AG09319 (cell line): ENCODE measurements around the gene PATL2.
"Not testable (repeated sequence)": the region's sequence is repeated elsewhere in the genome, so short reads cannot be mapped to it uniquely, and the experiment has no call there.

Source experiments
- DNase-seq: peaks from one replicate; pipeline ENCODE4 v3.0.0-alpha.2; 2010; ENCODE audit warnings: low read depth; ENCODE audit errors: extremely low read depth
- TF ChIP-seq, protein P1 (sequence below): IDR thresholded peaks from 2 replicates; pipeline ENCODE4 v1.5.1; 2011; ENCODE audit warnings: low read depth, mild to moderate bottlenecking, inconsistent platforms, low read length, moderate library complexity

The PATL2 gene

DNA sequence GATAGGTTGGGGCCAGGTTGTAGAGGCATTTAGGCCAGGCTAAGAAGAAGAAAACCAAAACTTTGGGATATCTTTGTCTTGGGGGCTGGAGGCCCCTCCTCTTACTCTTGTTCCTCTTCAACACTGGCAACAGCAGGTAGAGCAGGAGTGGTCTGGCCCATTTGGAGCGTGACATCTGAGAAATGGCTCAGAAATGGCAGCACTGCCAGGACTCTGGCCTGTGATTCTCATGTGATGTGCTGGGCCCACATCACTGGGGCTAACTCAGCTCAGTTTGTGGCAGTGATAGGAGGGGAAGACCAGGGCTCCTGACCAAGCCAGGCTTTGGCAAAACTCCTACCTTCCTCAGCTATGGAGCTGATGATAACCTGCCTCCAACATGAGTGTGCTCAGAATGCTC, 18.5 kb downstream of the PATL2 start:
- DNase-seq = no peak
- TF ChIP-seq, protein P1, sequence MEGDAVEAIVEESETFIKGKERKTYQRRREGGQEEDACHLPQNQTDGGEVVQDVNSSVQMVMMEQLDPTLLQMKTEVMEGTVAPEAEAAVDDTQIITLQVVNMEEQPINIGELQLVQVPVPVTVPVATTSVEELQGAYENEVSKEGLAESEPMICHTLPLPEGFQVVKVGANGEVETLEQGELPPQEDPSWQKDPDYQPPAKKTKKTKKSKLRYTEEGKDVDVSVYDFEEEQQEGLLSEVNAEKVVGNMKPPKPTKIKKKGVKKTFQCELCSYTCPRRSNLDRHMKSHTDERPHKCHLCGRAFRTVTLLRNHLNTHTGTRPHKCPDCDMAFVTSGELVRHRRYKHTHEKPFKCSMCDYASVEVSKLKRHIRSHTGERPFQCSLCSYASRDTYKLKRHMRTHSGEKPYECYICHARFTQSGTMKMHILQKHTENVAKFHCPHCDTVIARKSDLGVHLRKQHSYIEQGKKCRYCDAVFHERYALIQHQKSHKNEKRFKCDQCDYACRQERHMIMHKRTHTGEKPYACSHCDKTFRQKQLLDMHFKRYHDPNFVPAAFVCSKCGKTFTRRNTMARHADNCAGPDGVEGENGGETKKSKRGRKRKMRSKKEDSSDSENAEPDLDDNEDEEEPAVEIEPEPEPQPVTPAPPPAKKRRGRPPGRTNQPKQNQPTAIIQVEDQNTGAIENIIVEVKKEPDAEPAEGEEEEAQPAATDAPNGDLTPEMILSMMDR = no peak

DNA sequence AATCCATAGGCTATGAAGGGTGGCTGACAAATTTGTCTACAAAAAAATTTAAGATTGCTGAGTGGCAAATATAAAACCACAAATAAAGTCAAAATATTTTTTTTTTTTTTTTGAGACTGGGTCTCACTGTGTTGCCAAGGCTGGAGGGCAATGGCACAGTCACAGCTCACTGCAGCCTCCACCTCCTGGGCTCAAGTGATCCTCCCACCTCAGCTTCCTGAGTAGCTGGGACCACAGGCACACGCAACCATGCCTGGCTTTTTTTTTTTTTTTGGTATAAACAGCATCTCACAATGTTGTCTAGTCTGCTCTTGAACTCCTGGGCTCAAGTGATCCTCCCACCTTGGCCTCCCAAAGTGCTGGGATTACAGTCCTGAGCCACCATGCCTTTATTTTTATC, 20.9 kb downstream of the PATL2 start:
- not testable (repeated sequence) for DNase-seq

DNA sequence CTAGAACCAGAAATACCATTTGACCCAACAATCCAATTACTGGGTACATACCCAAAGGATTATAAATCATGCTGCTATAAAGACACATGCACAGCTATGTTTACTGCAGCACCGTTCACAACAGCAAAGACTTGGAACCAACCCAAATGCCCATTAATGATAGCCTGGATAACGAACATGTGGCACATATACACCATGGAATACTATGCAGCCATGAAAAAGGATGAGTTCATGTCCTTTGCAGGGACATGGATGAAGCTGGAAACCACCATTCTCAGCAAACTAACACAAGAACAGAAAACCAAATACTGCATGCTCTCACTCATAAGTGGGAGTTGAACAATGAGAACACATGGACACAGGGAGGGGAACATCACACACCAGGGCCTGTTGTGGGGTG, 21.8 kb downstream of the PATL2 start:
- not testable (repeated sequence) for DNase-seq

DNA sequence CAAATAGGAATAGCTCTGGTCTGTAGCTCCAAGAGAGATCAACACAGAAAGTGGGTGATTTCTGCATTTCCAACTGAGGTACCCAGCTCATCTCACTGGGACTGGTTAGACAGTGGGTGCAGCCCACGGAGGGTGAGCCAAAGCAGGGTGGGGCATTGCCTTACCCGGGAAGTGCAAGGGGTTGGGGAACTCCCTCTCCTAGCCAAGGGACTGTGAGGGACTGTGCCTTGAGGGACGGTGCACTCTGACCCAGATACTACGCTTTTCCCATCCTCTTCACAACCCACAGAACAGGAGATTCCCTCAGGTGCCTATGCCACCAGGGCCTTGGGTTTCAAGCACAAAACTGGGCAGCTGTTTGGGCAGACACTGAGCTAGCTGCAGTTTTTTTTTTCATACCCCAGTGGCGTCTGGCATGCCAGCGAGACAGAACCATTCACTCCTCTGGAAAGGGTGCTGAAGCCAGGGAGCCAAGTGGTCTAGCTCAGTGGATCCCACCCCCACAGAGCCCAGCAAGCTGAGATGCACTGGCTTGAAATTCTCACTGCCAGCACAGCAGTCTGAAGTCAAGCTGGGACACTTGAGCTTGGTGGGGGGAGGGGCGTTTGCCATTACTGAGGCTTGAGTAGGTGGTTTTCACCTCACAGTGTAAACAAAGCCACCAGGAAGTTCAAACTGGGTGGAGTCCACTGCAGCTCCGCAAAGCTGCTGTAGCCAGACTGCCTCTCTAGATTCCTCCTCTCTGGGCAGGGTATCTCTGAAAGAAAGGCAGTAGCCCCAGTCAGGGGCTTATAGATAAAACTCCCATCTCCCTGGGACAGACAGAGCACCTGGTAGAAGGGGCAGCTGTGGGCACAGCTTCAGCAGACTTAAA, 28.1 kb downstream of the PATL2 start:
- not testable (repeated sequence) for DNase-seq

DNA sequence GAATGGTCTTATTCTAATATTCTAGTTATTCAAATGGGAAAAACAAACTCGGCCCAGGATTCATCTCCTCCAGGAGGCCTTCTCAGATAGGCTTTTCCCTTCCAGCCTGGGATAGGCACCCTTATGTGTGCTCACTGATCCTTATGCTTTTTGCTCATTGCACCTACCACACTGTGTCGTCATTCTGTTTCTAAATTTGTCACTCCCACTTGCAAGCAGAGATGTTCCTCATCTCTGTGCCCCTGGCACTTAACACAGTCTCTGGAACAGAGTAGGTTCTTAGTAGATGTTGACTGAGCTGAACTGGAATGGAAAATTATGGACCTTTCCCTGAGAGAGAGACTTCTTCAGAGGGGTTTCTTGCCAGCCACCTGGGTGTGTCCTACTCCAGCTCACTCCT, 28.9 kb downstream of the PATL2 start:
- DNase-seq = no peak

DNA sequence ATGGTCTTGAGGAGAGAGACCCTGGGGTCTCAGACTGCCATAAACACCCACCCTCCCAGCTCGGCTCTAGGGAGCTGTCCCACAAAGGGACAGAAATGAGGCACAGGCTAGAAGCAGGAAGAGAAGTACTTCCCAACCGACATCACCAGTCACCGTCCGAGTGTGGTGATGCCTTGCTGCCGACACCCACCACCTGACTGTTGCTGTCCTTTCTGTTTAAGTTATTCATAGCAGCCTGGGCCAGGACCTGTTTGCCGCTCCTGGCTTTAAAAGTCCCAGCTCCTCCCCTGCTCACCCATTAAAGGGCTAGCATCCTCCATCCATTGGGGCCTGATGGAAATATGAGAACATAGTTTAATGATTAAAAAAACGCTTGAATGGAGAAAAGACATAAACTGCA, 34.4 kb downstream of the PATL2 start:
- no peak for DNase-seq
- TF ChIP-seq, protein P1 = no peak

More for the DNA sequence above, 28.9 kb downstream of the PATL2 start:
- TF ChIP-seq, protein P1 = no peak

DNA sequence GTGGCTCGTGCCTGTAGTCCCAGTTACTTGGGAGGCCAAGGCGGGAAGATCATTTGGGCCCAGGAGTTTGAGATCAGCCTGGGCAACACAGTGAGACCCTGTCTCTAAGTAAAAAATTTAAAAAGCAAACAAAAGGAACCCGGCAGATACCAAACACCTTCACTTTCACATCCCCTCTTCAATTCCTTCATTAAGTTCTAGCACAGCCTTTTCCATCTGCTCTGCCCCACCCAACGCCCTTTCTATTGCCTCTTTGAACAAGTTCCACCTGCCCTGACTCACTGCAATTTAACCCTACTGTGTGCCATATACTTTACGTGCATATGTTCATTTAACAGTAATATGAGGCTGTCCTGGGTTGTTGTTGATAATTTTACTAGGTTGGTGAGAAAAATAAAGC, 35.2 kb downstream of the PATL2 start:
- DNase-seq = no peak
- TF ChIP-seq, protein P1 = no peak

DNA sequence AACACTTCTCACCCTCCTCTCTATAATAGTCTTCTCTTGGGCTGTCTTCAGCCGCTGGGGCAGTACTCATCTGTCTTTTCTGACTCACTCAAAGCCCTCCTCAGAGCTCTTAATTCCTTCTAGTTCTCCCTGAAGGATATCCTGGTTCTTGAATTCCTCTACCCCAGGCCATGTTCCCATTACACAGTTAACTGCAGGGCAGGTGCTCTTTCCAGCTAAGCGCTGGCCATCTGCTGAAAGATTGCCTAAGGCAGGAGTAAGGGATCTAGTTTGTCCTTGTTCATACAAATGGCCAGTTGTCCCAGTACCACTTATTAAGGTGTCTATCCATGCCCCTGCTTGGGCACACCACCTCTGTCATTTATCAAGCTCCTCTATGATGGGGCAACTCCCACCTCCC, 37.5 kb downstream of the PATL2 start:
- no peak for DNase-seq
- TF ChIP-seq, protein P1 = no peak
